KOPT-K1 (cell line): ENCODE results near the gene TDP1.

Source experiments
- H3K27ac ChIP-seq: fragments of 200-600 bp; sonication (generic); 2 replicates; pipeline ENCODE4 v1.5.1; 2016; ENCODE audit warnings: antibody characterized with exemption, mild to moderate bottlenecking, low read depth, low read length; ENCODE audit not compliant: poor library complexity, severe bottlenecking
- H3K36me3 ChIP-seq: fragments of 200-600 bp; sonication (generic); 2 replicates; pipeline ENCODE4 v1.5.1; 2017; ENCODE audit warnings: antibody characterized with exemption, mild to moderate bottlenecking, low read length, moderate library complexity; ENCODE audit not compliant: insufficient read depth
- H3K9me3 ChIP-seq: fragments of 200-600 bp; sonication (generic); 2 replicates; pipeline ENCODE4 v1.5.1; 2017; ENCODE audit warnings: antibody characterized with exemption, low read length, mild to moderate bottlenecking; ENCODE audit not compliant: insufficient read depth, poor library complexity, severe bottlenecking

TDP1 gene

GRCh38 chr14:90039253-90040010 is 83.7 kb downstream of the TDP1 start:
- Histone ChIP-seq H3K36me3 (peaks cover 99% of the 10 kb centered on the region), H3K27ac (no peak overlapping the region), H3K9me3 (no peaks in the 10 kb centered on the region)

GRCh38 chr14:90040411-90040810 is 84.7 kb downstream of the TDP1 start:
- Histone ChIP-seq H3K9me3 (no peaks in the 10 kb centered on the region), H3K27ac (no peak overlapping the region), H3K36me3 (peaks cover 99% of the 10 kb centered on the region)

- Histone ChIP-seq H3K36me3 (peaks cover 93% of the 10 kb centered on the region), H3K9me3 (no peaks in the 10 kb centered on the region), H3K27ac (no peak overlapping the region)
These were observed 86.9 kb downstream of the TDP1 start for GRCh38 chr14:90042496-90043252.

GRCh38 chr14:90045616-90046015 is 89.9 kb downstream of the TDP1 start:
- Histone ChIP-seq H3K9me3 (no peaks in the 10 kb centered on the region), H3K36me3 (peaks cover 64% of the 10 kb centered on the region), H3K27ac (no peak overlapping the region)

- peaks cover 26% of the 10 kb centered on the region for H3K36me3 ChIP-seq
- no peak overlapping the region for H3K27ac ChIP-seq
- no peaks in the 10 kb centered on the region for H3K9me3 ChIP-seq
These were observed 93.7 kb downstream of the TDP1 start for GRCh38 chr14:90049390-90049789.

- Histone ChIP-seq H3K9me3 (no peaks in the 10 kb centered on the region), H3K36me3 (peaks cover 17% of the 10 kb centered on the region), H3K27ac (no peak overlapping the region)
These were observed 94.5 kb downstream of the TDP1 start for GRCh38 chr14:90050271-90050670.

GRCh38 chr14:90053044-90053443 is 97.3 kb downstream of the TDP1 start:
- H3K36me3 ChIP-seq: no peaks in the 10 kb centered on the region
- no peak overlapping the region for H3K27ac ChIP-seq
- peaks cover 7% of the 10 kb centered on the region for H3K9me3 ChIP-seq

DNA sequence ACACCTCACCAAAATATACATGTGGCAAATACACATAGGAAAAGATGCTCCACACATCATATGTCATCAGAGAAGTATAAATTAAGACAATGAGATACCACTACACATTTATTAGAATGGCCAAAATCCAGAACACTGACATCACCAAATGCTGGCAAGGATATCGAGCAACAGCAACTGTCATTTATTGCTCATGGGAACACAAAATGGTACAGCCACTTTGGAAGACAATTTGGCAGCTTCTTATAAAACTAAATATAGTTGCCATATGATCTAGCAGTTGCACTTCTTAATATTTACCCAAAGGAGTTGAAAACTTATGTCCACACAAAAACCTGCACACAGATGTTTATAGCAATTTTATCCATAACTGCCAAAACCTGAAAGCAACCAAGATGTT is 99.1 kb downstream of the TDP1 start:
- H3K9me3 ChIP-seq: peaks cover 19% of the 10 kb centered on the region
- no peaks in the 10 kb centered on the region for H3K36me3 ChIP-seq
- no peak overlapping the region for H3K27ac ChIP-seq

DNA sequence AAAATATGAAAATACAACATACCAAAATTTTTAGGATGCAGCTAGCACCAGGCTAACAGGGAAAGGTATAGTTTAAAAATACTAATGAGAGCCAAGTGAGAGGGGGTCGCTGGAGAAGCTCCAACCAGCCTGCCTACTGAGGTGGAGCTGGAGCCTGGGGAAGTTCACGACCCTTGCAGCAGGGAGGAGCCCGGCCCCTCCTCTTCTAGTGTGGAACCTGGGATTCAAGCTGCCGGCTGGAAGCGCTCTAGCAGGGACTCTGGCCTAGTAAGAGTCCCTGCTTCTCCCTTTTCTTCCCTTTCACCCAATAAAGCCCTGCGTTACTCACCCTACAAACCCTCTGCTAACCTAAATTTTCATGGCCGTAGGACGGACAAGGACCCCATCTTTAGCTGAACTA is 101.1 kb downstream of the TDP1 start:
- Histone ChIP-seq H3K36me3 (no peaks in the 10 kb centered on the region), H3K9me3 (peaks cover 32% of the 10 kb centered on the region), H3K27ac (no peak overlapping the region)

GRCh38 chr14:90058876-90059458 is 103.2 kb downstream of the TDP1 start:
- H3K27ac ChIP-seq: no peak overlapping the region
- H3K9me3 ChIP-seq: peaks cover 32% of the 10 kb centered on the region
- H3K36me3 ChIP-seq: no peaks in the 10 kb centered on the region

DNA sequence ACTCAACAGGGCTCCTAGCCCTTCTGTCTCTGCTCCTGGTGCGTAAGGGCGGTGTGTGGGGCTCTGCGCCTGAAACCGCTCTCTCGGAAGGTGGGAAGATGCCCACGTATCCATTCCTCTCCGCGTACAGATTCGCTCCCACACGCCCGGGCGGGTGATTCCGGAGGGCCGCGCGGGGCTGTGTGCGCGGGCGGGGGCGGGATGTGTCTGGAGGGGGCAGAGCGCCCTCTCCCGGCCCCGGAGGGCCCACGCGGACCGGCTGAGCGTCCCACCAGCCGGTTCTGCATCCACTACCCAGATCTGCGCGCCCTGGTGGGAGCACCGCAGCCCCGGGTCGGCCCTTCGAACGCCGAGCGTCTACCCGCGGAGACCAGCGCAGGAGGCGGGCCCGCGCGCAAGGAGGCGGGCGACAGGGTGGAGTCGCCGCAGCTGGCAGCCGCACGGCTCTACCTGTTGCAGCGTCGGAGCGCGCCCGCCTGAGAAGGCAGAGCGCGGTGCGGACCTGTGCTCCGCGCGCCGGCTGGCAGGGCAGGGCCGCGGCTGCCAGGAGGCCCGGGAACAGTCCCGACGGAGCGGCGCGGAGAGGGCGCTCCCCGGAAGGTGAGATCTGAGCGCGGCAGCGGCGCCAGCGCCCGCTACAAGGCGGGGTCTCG is 104.7 kb downstream of the TDP1 start:
- H3K27ac ChIP-seq: no peak overlapping the region
- H3K36me3 ChIP-seq: no peaks in the 10 kb centered on the region
- peaks cover 32% of the 10 kb centered on the region for H3K9me3 ChIP-seq

GRCh38 chr14:90060965-90061684 is 105.4 kb downstream of the TDP1 start:
- no peak overlapping the region for H3K27ac ChIP-seq
- H3K9me3 ChIP-seq: peaks cover 32% of the 10 kb centered on the region
- no peaks in the 10 kb centered on the region for H3K36me3 ChIP-seq

DNA sequence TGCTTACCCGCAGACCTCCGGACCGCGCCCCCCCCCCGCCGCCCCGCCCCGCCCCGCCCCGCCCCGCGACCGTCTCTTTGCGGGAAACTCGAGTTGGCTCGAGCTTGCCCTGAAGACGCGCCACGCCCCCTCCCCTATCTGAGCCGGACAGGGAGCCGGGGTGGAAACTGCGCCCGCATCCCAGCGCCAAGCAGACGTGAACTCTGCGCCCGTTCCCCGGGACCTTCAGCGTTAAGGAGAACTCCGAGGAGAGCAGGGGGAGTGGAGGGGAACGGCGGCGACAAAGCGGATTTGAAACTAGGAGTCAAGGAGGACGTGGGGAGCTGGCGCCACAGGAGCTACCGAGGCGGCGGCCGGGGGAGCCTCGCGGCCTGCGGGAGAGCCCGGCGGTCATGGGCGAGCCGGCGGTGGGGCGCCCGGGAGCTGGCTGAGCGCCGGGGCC is 106.0 kb downstream of the TDP1 start, which contains the start of gene KCNK13:
KCNK13 (plus strand) TSS at position 310 of the 442 bp plus-strand sequence. CDS start 212 bp downstream, outside the sequence.
- peaks cover 32% of the 10 kb centered on the region for H3K9me3 ChIP-seq
- no peak within 1 kb of the TSS for H3K27ac ChIP-seq
- no peaks in the 10 kb centered on the region for H3K36me3 ChIP-seq

DNA sequence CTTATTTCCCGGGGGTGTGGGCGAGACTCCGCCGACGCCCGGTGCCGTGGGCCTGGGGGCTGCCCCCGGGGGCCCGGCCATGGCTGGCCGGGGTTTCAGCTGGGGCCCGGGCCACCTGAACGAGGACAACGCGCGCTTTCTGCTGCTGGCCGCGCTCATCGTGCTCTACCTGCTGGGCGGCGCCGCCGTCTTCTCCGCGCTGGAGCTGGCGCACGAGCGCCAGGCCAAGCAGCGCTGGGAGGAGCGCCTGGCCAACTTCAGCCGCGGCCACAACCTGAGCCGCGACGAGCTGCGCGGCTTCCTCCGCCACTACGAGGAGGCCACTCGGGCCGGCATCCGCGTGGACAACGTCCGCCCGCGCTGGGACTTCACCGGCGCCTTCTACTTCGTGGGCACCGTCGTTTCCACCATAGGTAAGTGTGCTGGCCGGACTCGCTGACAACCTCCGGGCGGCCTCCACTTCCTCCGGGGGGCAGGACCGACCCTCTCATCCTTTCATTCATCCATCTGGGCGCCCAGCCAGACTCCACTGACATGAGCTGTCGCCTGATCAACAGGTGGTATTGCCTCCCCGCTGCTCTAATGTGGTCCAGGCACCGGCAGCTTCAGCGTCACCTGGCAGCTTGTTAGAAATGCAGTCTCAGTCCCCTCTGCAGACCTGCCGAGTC is 106.5 kb downstream of the TDP1 start:
- H3K27ac ChIP-seq: no peak overlapping the region
- peaks cover 27% of the 10 kb centered on the region for H3K9me3 ChIP-seq
- H3K36me3 ChIP-seq: no peaks in the 10 kb centered on the region
